ENCODE data around the gene BACH2. TPM values are rescaled to one million over a fixed set of nuclear protein-coding genes. Genes with fewer than 3 reads are reported as not detected.

Gene BACH2
- total and polyA plus RNA-seq, 2 of the 4 experiments (the other 2 are of a cell fraction) = 1.3 to 1.4 TPM

DNA sequence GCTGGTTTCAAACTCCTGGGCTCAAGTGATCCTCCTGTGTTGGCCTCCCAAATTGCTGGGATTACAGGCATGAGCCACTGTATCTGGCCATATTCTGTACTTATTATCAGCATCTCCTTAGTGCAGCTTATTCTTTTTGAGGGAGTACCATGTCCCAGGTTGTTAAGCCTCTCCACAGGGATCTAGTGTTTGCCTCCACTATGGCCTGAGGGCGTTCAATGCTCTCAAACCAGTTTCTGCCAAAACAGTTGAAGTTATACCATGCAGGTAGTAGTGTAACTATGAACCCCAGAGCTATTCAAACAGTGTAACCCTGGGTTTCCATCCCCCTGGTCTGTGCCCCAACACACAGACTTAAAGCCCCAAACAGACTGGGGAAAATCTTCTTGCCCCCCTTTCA lies 81.7 kb downstream of the BACH2 start (continued):
- TF ChIP-seq RAD21 (IDR thresholded peaks at IDR 0.05; ENCODE audit: low read length) = no peak
- TF ChIP-seq NFE2L2 (IDR thresholded peaks at IDR 0.05; ENCODE audit: low read depth, low read length) = no peak
- TF ChIP-seq MAZ (IDR thresholded peaks at IDR 0.05; ENCODE audit: borderline replicate concordance, low read depth, low read length) = no peak

GRCh38 chr6:90214461-90214860 lies 82.2 kb downstream of the BACH2 start:
- Histone ChIP-seq H3K27me3 (ENCODE audit: control insufficient read depth, insufficient read depth, low read length) (no peaks in the 10 kb centered on the region), H3K9ac (ENCODE audit: low read depth, low read length) (no peak overlapping the region), H2AK9ac (replicated peaks; ENCODE audit: low read depth, low read length, poor library complexity) (no peak overlapping the region), H4K20me1 (ENCODE audit: insufficient read depth, low read length) (peaks cover 4% of the 10 kb centered on the region), H3K4me1 (ENCODE audit: control insufficient read depth, insufficient read depth, low read length) (peaks cover 16% of the 10 kb centered on the region), H3K9me1 (ENCODE audit: insufficient read depth, low read length) (peaks cover 7% of the 10 kb centered on the region), H3K56ac (ENCODE audit: extremely low read depth, insufficient read depth, low read length) (no peak overlapping the region), H3K4ac (ENCODE audit: low read depth, low read length) (no peak overlapping the region), H3K4me2 (ENCODE audit: low read depth, low read length) (no peak overlapping the region), H3K14ac (replicated peaks; ENCODE audit: low read depth, low read length) (no peak overlapping the region), H2BK15ac (ENCODE audit: low read depth, low read length) (no peak overlapping the region), H3K18ac (ENCODE audit: low read depth, low read length) (no peak overlapping the region), H4K91ac (ENCODE audit: insufficient read depth, low read depth, low read length) (no peak overlapping the region), H2AK5ac (ENCODE audit: low read depth, low read length) (no peak overlapping the region), H3K23ac (ENCODE audit: low read depth, low read length) (no peak overlapping the region), H3K36me3 (ENCODE audit: control insufficient read depth, insufficient read depth, low read length) (no peaks in the 10 kb centered on the region), H3K79me1 (ENCODE audit: low read depth in 1 of 2, low read length in 2 of 2) (no peaks in the 10 kb centered on the region), H4K8ac (ENCODE audit: low read depth in 2 of 2, low read length in 2 of 2) (no peak overlapping the region), H2AFZ (replicated peaks; ENCODE audit: low read length, poor library complexity) (no peak overlapping the region), H3K27ac (ENCODE audit: insufficient read depth, low read length) (no peak overlapping the region), H4K5ac (ENCODE audit: low read depth, low read length) (no peak overlapping the region), H2BK120ac (ENCODE audit: low read depth, low read length) (no peak overlapping the region), H3K4me3 (ENCODE audit: insufficient read depth, low read depth, low read length) (no peak overlapping the region), H2BK5ac (ENCODE audit: low read depth, low read length, poor library complexity, severe bottlenecking) (no peak overlapping the region), H3K9me3 (ENCODE audit: control insufficient read depth, insufficient read depth, low read length) (no peaks in the 10 kb centered on the region), H2BK20ac (ENCODE audit: low read depth, low read length) (no peak overlapping the region)
- in situ Hi-C loops (cut with MboI; ENCODE audit: low sequenced_read_pairs) (no loop called here), intact Hi-C loops (cut with micrococcal nuclease) (no loop called here), dilution Hi-C loops (cut with HindIII; ENCODE audit: low sequenced_read_pairs, unreplicated experiment) (no loop called here)
- DNase-seq (no peak), ATAC-seq (ENCODE audit: low read depth) (no peak)
- TF ChIP-seq MAZ (IDR thresholded peaks at IDR 0.05; ENCODE audit: borderline replicate concordance, low read depth, low read length) (no peak), POLR2A (IDR thresholded peaks at IDR 0.05; ENCODE audit: low read depth, low read length) (no peak), FOS (IDR thresholded peaks at IDR 0.05; ENCODE audit: low read depth, low read length) (no peak), RAD21 (IDR thresholded peaks at IDR 0.05; ENCODE audit: low read length) (no peak), ELK1 (IDR thresholded peaks at IDR 0.05; ENCODE audit: borderline replicate concordance, low read depth, low read length) (no peak), USF2 (IDR thresholded peaks at IDR 0.05; ENCODE audit: low read depth, low read length) (no peak)
- BruUV-seq (replicated peaks) = no TSS peak
- ChIA-PET POLR2A (ENCODE audit: unreplicated experiment) (no interaction called here), CTCF (no interaction called here)
- no CpG with 5 or more reads among the region's 2 CpGs for WGBS, 2 experiments (ENCODE audit: extremely low coverage in 2 of 2, insufficient read length in 1 of 2)
